ENCODE results near the gene SUCLG2. TPM values are rescaled to one million over a fixed set of nuclear protein-coding genes. Genes with fewer than 3 reads are reported as not detected.

Gene SUCLG2
- total and polyA plus RNA-seq, 12 donors: 28.3 to 122 (median 97.4) TPM

DNA sequence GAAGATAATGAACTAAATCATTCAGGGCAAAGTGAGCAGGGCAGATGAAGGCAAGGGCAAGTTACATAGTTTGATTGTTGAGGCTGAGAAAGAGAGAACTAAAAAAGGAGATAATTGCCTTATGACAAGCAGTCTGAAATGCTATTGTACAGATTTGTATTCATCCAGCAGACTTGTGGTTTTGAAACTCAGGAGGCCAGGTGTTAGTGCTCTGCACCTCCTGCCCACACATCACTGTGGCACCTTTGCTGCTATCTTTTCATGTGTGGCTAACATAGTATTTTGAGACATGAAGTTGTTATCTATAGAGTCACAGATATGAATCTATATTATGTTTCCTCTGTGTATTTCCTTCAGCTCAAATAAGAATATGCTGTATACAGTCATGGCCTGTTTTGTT is 24.3 kb upstream of the SUCLG2 start:
- intact Hi-C loops (cut with DNase I): no loop called here
- Histone ChIP-seq H3K4me1 (no peaks in the 10 kb centered on the region), H3K9me3 (peaks cover 0 to 10% (median 0%) of the 10 kb centered on the region in 11 donors), H3K4me3 (no peak overlapping the region), H3K36me3 (no peaks in the 10 kb centered on the region), H3K27me3 (no peaks in the 10 kb centered on the region), H3K27ac (no peak overlapping the region)
- no peak for ATAC-seq
- TF ChIP-seq, protein P1, sequence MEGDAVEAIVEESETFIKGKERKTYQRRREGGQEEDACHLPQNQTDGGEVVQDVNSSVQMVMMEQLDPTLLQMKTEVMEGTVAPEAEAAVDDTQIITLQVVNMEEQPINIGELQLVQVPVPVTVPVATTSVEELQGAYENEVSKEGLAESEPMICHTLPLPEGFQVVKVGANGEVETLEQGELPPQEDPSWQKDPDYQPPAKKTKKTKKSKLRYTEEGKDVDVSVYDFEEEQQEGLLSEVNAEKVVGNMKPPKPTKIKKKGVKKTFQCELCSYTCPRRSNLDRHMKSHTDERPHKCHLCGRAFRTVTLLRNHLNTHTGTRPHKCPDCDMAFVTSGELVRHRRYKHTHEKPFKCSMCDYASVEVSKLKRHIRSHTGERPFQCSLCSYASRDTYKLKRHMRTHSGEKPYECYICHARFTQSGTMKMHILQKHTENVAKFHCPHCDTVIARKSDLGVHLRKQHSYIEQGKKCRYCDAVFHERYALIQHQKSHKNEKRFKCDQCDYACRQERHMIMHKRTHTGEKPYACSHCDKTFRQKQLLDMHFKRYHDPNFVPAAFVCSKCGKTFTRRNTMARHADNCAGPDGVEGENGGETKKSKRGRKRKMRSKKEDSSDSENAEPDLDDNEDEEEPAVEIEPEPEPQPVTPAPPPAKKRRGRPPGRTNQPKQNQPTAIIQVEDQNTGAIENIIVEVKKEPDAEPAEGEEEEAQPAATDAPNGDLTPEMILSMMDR (IDR thresholded peaks at IDR 0.05): no peak
- DNase-seq: no peak

GRCh38 chr3:67674055-67674454 is 19.6 kb upstream of the SUCLG2 start:
- peaks cover 0 to 10% (median 0%) of the 10 kb centered on the region in 11 donors for H3K9me3 ChIP-seq
- H3K27ac ChIP-seq: no peak overlapping the region
- TF ChIP-seq, protein P1 (IDR thresholded peaks at IDR 0.05): no peak
- no peak for DNase-seq
- H3K36me3 ChIP-seq: no peaks in the 10 kb centered on the region
- WGBS, 2 donors: 71 to 91% methylated on average over 4 of the region's 4 CpGs
- H3K4me1 ChIP-seq: no peaks in the 10 kb centered on the region
- H3K27me3 ChIP-seq: no peaks in the 10 kb centered on the region
- no peak for ATAC-seq
- no peak overlapping the region for H3K4me3 ChIP-seq
- intact Hi-C loops (cut with DNase I): no loop called here

- peaks cover 0 to 12% (median 6%) of the 10 kb centered on the region in 9 donors for H3K4me1 ChIP-seq
- no peak overlapping the region for H3K4me3 ChIP-seq
- ATAC-seq: no peak
- intact Hi-C loops (cut with DNase I): no loop called here
- H3K9me3 ChIP-seq: peaks cover 0 to 3% (median 0%) of the 10 kb centered on the region in 11 donors
- TF ChIP-seq, protein P1 (IDR thresholded peaks at IDR 0.05): no peak
- H3K36me3 ChIP-seq: no peaks in the 10 kb centered on the region
- WGBS, 2 donors: 88 to 94% methylated on average over 3 of the region's 3 CpGs
- no peak for DNase-seq
- no peaks in the 10 kb centered on the region for H3K27me3 ChIP-seq
- no peak overlapping the region for H3K27ac ChIP-seq
Measured at GRCh38 chr3:67662733-67663132, 8.3 kb upstream of the SUCLG2 start.

DNA sequence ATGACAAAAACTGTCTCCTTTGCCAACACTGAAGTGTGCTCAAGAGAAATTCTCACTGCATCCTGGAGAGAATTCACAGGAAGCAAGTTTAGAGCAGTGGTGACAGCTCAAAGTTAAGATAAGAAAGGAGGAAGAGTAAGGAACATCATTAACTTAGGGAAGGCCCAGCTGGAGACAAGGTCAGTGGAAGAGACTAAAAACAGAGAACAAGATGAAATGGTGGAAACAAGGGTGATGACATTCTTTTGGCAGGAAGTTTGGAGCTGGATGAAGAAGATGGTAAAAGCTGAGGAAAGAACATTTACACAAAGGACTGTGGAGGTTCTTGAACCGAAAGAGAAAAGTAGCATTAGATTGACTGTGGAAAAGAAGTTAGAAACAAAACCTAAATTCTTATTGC is 6.7 kb upstream of the SUCLG2 start:
- no peaks in the 10 kb centered on the region for H3K27me3 ChIP-seq
- no peak overlapping the region for H3K27ac ChIP-seq
- H3K36me3 ChIP-seq: no peaks in the 10 kb centered on the region
- H3K4me1 ChIP-seq: peaks cover 0 to 12% (median 6%) of the 10 kb centered on the region in 9 donors
- ATAC-seq: peak in 2 of 8 donors; percentile 37 to 53
- intact Hi-C loops (cut with DNase I): no loop called here
- no peaks in the 10 kb centered on the region for H3K9me3 ChIP-seq
- TF ChIP-seq, protein P1 (IDR thresholded peaks at IDR 0.05): no peak
- WGBS, 2 donors: 18 to 34% methylated on average over 1 of the region's 1 CpG
- H3K4me3 ChIP-seq: no peak overlapping the region
- DNase-seq: no peak
